Astrocyte (in vitro differentiated cells and primary cell): ENCODE measurements around the gene AGBL5.

Experiments used
- CTCF ChIP-seq: IDR thresholded peaks from 2 replicates; pipeline ENCODE4 v1.5.1; 2011; ENCODE audit warnings: low read depth, mild to moderate bottlenecking, inconsistent platforms, low read length, moderate library complexity; ENCODE audit not compliant: insufficient read depth
- EZH2 ChIP-seq: IDR thresholded peaks from 2 replicates; pipeline ENCODE4 v1.6.1; 2012; ENCODE audit warnings: mild to moderate bottlenecking, low read length, inconsistent platforms; ENCODE audit not compliant: insufficient read depth

GRCh38 chr2:27014771-27015433, 36.6 kb upstream of the AGBL5 start:
- TF ChIP-seq CTCF (no peak), EZH2 (no peak)
